HCT116 (cell line): ENCODE results near the gene STPG2. TPM values are rescaled to one million over a fixed set of nuclear protein-coding genes. Genes with fewer than 3 reads are reported as not detected.

Source experiments
- ATAC-seq: fragments of 200-7000 bp; cut with Tn5 transposase; 2 replicates; pipeline ENCODE4 v1.9.1; 2020; ENCODE audit warnings: mild to moderate bottlenecking, moderate library complexity
- BruUV-seq: library from RNA; stranded (reverse); fragments of 400-500 nt; replicated peaks from 2 replicates; lab custom pipeline; 2021; lab: Mats Ljungman, UMichigan
- CTCF ChIA-PET: fragments of 300-600 bp; sonication (Branson Sonifier 250); formaldehyde crosslinking; loops from one replicate; lab custom pipeline; 2021; ENCODE audit warnings: antibody characterized with exemption; lab: Charles Lee
- POLR2A ChIA-PET: fragments of 300-600, 350-600 bp; sonication (Branson Sonifier 250); formaldehyde crosslinking; loops from one replicate; lab custom pipeline; 2021; ENCODE audit warnings: antibody characterized with exemption; lab: Charles Lee
- RAD21 ChIA-PET, 2 experiments: fragments of 300-600 bp; sonication (Branson Sonifier 250); formaldehyde crosslinking; loops; one replicate each; lab custom pipeline; 2023; ENCODE audit warnings: low total read pairs in 2 of 2; ENCODE audit not compliant: uncharacterized antibody in 2 of 2, unreplicated experiment in 2 of 2, low non-redundant PET in 1 of 2; lab: Charles Lee
- DNase-seq: peaks from one replicate; pipeline ENCODE4 v3.0.0-alpha.2; 2010; ENCODE audit warnings: low read depth, low spot score
- H2AFZ ChIP-seq: fragments of 200-600 bp; shearing (Covaris generic), sonication (generic); 2 replicates; pipeline ENCODE4 v1.6.1; 2017; ENCODE audit warnings: low read depth, mixed run types, mixed read lengths, antibody characterized with exemption, low read length; ENCODE audit not compliant: poor library complexity, severe bottlenecking
- H3K27ac ChIP-seq: 2 replicates; pipeline ENCODE4 v1.5.1; 2012; ENCODE audit warnings: low read depth, low read length
- H3K27me3 ChIP-seq: fragments of 200-600 bp; sonication (generic); 2 replicates; pipeline ENCODE4 v1.6.1; 2016; ENCODE audit warnings: mixed run types, low read length, mixed read lengths; ENCODE audit not compliant: insufficient read depth
- H3K36me3 ChIP-seq, 2 experiments: fragments of 200-500 bp in 1 of 2; fragments of 200-600 bp in 1 of 2; sonication (Bioruptor generic) in 1 of 2; sonication (generic) in 1 of 2; 2 replicates each; pipeline versions ENCODE4 v1.5.1 to v1.6.1; 2014 to 2016; ENCODE audit warnings: low read length in 2 of 2, inconsistent platforms in 1 of 2, mixed read lengths in 1 of 2, mixed run types in 1 of 2; ENCODE audit not compliant: insufficient read depth in 2 of 2, control insufficient read depth in 1 of 2
- H3K4me1 ChIP-seq, 2 experiments: fragments of 200-600 bp in 1 of 2; sonication (generic) in 1 of 2; 2 replicates each; pipeline versions ENCODE4 v1.5.1 to v1.6.1; 2012 to 2017; ENCODE audit warnings: low read length in 2 of 2, inconsistent platforms in 1 of 2, mild to moderate bottlenecking in 1 of 2, mixed read lengths in 1 of 2, mixed run types in 1 of 2, moderate library complexity in 1 of 2; ENCODE audit not compliant: insufficient read depth in 2 of 2, control insufficient read depth in 1 of 2
- H3K4me2 ChIP-seq: fragments of 200-600 bp; sonication (generic); 2 replicates; pipeline ENCODE4 v1.6.1; 2017; ENCODE audit warnings: mixed run types, low read length, mixed read lengths
- H3K4me3 ChIP-seq, 2 experiments: fragments of 200-600 bp in 1 of 2; sonication (generic) in 1 of 2; replicated peaks in 1 of 2; 2 replicates each; pipeline ENCODE4 v1.5.1; 2011 to 2016; ENCODE audit warnings: low read length in 2 of 2, control low read depth in 1 of 2, low read depth in 1 of 2, mild to moderate bottlenecking in 1 of 2, mixed read lengths in 1 of 2, mixed run types in 1 of 2
- H3K79me2 ChIP-seq: fragments of 200-600 bp; sonication (generic); 2 replicates; pipeline ENCODE4 v1.6.1; 2017; ENCODE audit warnings: mild to moderate bottlenecking, mixed run types, low read length, moderate library complexity, mixed read lengths; ENCODE audit not compliant: insufficient read depth
- H3K9ac ChIP-seq: fragments of 200-600 bp; sonication (generic); 2 replicates; pipeline ENCODE4 v1.6.1; 2016; ENCODE audit warnings: low read length, mixed read lengths
- H3K9me2 ChIP-seq: fragments of 200-600 bp; sonication (generic), shearing (Covaris generic); 2 replicates; pipeline ENCODE4 v1.6.1; 2017; ENCODE audit warnings: mixed run types, mild to moderate bottlenecking, moderate library complexity; ENCODE audit not compliant: insufficient read depth
- H3K9me3 ChIP-seq, 2 experiments: fragments of 200-500 bp in 1 of 2; fragments of 200-600 bp in 1 of 2; sonication (Bioruptor generic) in 1 of 2; sonication (generic) in 1 of 2; 2 replicates each; pipeline ENCODE4 v1.6.1; 2014 to 2017; ENCODE audit warnings: low read length in 2 of 2, mixed read lengths in 2 of 2, inconsistent platforms in 1 of 2, low read depth in 1 of 2, mild to moderate bottlenecking in 1 of 2, mixed run types in 1 of 2, moderate library complexity in 1 of 2; ENCODE audit not compliant: control insufficient read depth in 1 of 2, insufficient read depth in 1 of 2
- H4K20me1 ChIP-seq: fragments of 200-600 bp; sonication (generic), shearing (Covaris generic); 2 replicates; pipeline ENCODE4 v1.6.1; 2017; ENCODE audit warnings: mixed run types, mild to moderate bottlenecking, moderate library complexity; ENCODE audit not compliant: insufficient read depth
- CBX3 ChIP-seq: IDR thresholded peaks from 2 replicates; pipeline ENCODE4 v1.6.1; 2012; ENCODE audit warnings: low read depth
- CEBPB ChIP-seq: IDR thresholded peaks from 2 replicates; pipeline ENCODE4 v1.6.1; 2012; ENCODE audit warnings: low read depth
- ELF1 ChIP-seq: IDR thresholded peaks from 2 replicates; pipeline ENCODE4 v1.6.1; 2012; ENCODE audit warnings: low read depth, borderline replicate concordance
- EZH2phosphoT487 ChIP-seq: fragments of 200-600 bp; IDR thresholded peaks from 2 replicates; pipeline ENCODE4 v1.6.1; 2018; ENCODE audit warnings: antibody characterized with exemption, borderline replicate concordance
- FOSL1 ChIP-seq: IDR thresholded peaks from 2 replicates; pipeline ENCODE4 v1.6.1; 2012; ENCODE audit warnings: low read depth
- JUND ChIP-seq: IDR thresholded peaks from 2 replicates; pipeline ENCODE4 v1.6.1; 2012
- SIN3A ChIP-seq: IDR thresholded peaks from 2 replicates; pipeline ENCODE4 v1.6.1; 2012; ENCODE audit warnings: low read depth
- SRF ChIP-seq: IDR thresholded peaks from 2 replicates; pipeline ENCODE4 v1.6.1; 2012; ENCODE audit warnings: low read depth
- TCF7L2 ChIP-seq: IDR thresholded peaks from 2 replicates; pipeline ENCODE4 v1.7.0; 2011; ENCODE audit warnings: borderline replicate concordance, inconsistent platforms; ENCODE audit not compliant: insufficient read depth, insufficient read length; ENCODE audit errors: extremely low read depth
- YY1 ChIP-seq: IDR thresholded peaks from 2 replicates; pipeline ENCODE4 v1.6.1; 2011; ENCODE audit warnings: low read length, low read depth, moderate library complexity, mild to moderate bottlenecking; ENCODE audit not compliant: insufficient replicate concordance; ENCODE audit errors: extremely low read depth
- ZFX ChIP-seq: fragments of 450-650 bp; IDR thresholded peaks from 2 replicates; pipeline ENCODE4 v1.6.1; 2017
- ZNF274 ChIP-seq: fragments of 200-500 bp; sonication (Bioruptor generic); IDR thresholded peaks from 2 replicates; pipeline ENCODE4 v1.6.1; 2014; ENCODE audit warnings: mild to moderate bottlenecking, low read depth, low read length, inconsistent platforms
- intact Hi-C: fragments of 100-400 bp; cut with micrococcal nuclease; formaldehyde crosslinking; loops from 2 replicates; pipeline ENCODE4 v1.10.0; 2022
- total RNA-seq: library from RNA; stranded (reverse); gene quantifications from one replicate; pipeline ENCODE4 v1.2.1, GENCODE V29; 2021; ENCODE audit not compliant: unreplicated experiment
- TF ChIP-seq, protein P1 (sequence below): IDR thresholded peaks from 2 replicates; pipeline ENCODE4 v1.6.1; 2011; ENCODE audit warnings: mild to moderate bottlenecking, low read length, moderate library complexity; ENCODE audit not compliant: insufficient replicate concordance; ENCODE audit errors: extremely low read depth
- TF ChIP-seq, protein P2 (sequence below): IDR thresholded peaks from 2 replicates; pipeline ENCODE4 v1.6.1; 2012

The STPG2 gene
- total RNA-seq, 1 experiment from 2014 or later: not detected

- ChIA-PET CTCF (no interaction called here), RAD21 (no interaction called here), POLR2A (no interaction called here)
- no peaks in the 10 kb centered on the region for H3K9me2 ChIP-seq
- no peak overlapping the region for H3K9ac ChIP-seq
- no TSS peak for BruUV-seq
- H4K20me1 ChIP-seq: no peaks in the 10 kb centered on the region
- H3K4me2 ChIP-seq: no peak overlapping the region
- no peak overlapping the region for H3K4me3 ChIP-seq
- no peaks in the 10 kb centered on the region for H3K79me2 ChIP-seq
- H3K27ac ChIP-seq: no peak overlapping the region
- no peaks in the 10 kb centered on the region for H3K27me3 ChIP-seq
- DNase-seq (no peak), ATAC-seq (no peak)
- no peak for TF ChIP-seq FOSL1
- no peak for TF ChIP-seq TCF7L2
- no peak for TF ChIP-seq EZH2phosphoT487
- TF ChIP-seq SRF: no peak
- TF ChIP-seq ZNF274: no peak
- TF ChIP-seq CEBPB: no peak
- TF ChIP-seq ZFX: no peak
- TF ChIP-seq CBX3: no peak
- TF ChIP-seq YY1: no peak
- no peak for TF ChIP-seq ELF1
- TF ChIP-seq JUND: no peak
- no peaks in the 10 kb centered on the region for H3K9me3 ChIP-seq
- no peak overlapping the region for H2AFZ ChIP-seq
- no peaks in the 10 kb centered on the region for H3K4me1 ChIP-seq
- intact Hi-C loops: no loop called here
- no peaks in the 10 kb centered on the region for H3K36me3 ChIP-seq
These were observed 373.1 kb downstream of the STPG2 start for GRCh38 chr4:97770222-97770621.

DNA sequence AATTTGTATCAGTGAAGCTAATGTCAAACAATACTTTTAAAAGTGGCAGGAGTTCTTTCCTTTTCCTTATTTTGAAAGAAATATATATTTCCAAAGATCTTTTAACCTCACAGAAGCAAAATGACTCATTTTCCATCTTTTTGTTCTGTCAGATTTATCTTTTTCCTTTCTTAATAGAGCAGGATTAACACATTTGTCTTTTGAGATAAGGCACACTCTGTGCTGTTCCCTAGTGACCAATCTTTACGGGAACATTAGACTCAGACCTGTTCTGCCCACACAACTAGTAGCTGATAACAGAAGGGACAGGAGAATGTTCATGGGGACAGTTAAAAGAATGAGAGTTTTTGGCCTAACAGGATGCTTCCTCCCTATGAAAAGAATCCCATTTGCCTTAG is 381.2 kb downstream of the STPG2 start:
- Histone ChIP-seq H3K9ac (no peak overlapping the region), H3K9me2 (no peaks in the 10 kb centered on the region), H3K4me1 (no peaks in the 10 kb centered on the region), H3K36me3 (no peaks in the 10 kb centered on the region), H3K4me3 (no peak overlapping the region), H3K27ac (no peak overlapping the region), H4K20me1 (no peaks in the 10 kb centered on the region), H3K9me3 (no peaks in the 10 kb centered on the region), H3K4me2 (no peak overlapping the region), H3K79me2 (no peaks in the 10 kb centered on the region), H2AFZ (no peak overlapping the region), H3K27me3 (no peaks in the 10 kb centered on the region)
- DNase-seq (no peak), ATAC-seq (no peak)
- intact Hi-C loops: no loop called here
- ChIA-PET CTCF (no interaction called here), RAD21 (no interaction called here), POLR2A (no interaction called here)
- TF ChIP-seq, protein P1, sequence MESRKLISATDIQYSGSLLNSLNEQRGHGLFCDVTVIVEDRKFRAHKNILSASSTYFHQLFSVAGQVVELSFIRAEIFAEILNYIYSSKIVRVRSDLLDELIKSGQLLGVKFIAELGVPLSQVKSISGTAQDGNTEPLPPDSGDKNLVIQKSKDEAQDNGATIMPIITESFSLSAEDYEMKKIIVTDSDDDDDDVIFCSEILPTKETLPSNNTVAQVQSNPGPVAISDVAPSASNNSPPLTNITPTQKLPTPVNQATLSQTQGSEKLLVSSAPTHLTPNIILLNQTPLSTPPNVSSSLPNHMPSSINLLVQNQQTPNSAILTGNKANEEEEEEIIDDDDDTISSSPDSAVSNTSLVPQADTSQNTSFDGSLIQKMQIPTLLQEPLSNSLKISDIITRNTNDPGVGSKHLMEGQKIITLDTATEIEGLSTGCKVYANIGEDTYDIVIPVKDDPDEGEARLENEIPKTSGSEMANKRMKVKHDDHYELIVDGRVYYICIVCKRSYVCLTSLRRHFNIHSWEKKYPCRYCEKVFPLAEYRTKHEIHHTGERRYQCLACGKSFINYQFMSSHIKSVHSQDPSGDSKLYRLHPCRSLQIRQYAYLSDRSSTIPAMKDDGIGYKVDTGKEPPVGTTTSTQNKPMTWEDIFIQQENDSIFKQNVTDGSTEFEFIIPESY: no peak
- TF ChIP-seq JUND (no peak), TCF7L2 (no peak), SIN3A (no peak), CBX3 (no peak), CEBPB (no peak)
- TF ChIP-seq, protein P2, sequence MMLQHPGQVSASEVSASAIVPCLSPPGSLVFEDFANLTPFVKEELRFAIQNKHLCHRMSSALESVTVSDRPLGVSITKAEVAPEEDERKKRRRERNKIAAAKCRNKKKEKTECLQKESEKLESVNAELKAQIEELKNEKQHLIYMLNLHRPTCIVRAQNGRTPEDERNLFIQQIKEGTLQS: no peak
- no TSS peak for BruUV-seq
